Motor neuron (in vitro differentiated cells): Measurements from ENCODE around the gene SCN4B. TPM values are rescaled to one million over a fixed set of nuclear protein-coding genes. Genes with fewer than 3 reads are reported as not detected.

Experiments
- ATAC-seq, 8 experiments: fragments of 200-7000 bp; cut with Tn5 transposase; replicated peaks in 6 of 8; 2 replicates each; pipeline ENCODE4 v1.8.0; 2021; ENCODE audit warnings: mild to moderate bottlenecking in 8 of 8, moderate library complexity in 8 of 8
- H3K27ac ChIP-seq, 2 donors: fragments of 250-450 bp; sonication (Bioruptor Pico); 2 replicates each; pipeline ENCODE4 v1.9.0; 2021; ENCODE audit warnings: antibody characterized with exemption in 2 of 2, mild to moderate bottlenecking in 2 of 2, moderate library complexity in 1 of 2
- H3K4me1 ChIP-seq, 2 donors: fragments of 250-450 bp; sonication (Bioruptor Pico); replicated peaks in 1 of 2; 2 replicates each; pipeline ENCODE4 v1.6.1; 2021; ENCODE audit warnings: antibody characterized with exemption in 2 of 2, mild to moderate bottlenecking in 2 of 2, moderate library complexity in 1 of 2
- H3K4me3 ChIP-seq, 5 donors: fragments of 250-450 bp; sonication (Bioruptor Pico); 2 replicates each; pipeline ENCODE4 v1.9.0; 2021; ENCODE audit warnings: antibody characterized with exemption in 5 of 5, mild to moderate bottlenecking in 5 of 5, moderate library complexity in 4 of 5
- WGBS, 10 experiments: fragments of 450-650 bp; shearing (Covaris generic); methylation state at CpG; one replicate each; pipeline ENCODE4 v1.0.0; 2022; 5-methylcytosine and 5-hydroxymethylcytosine counted together
- in situ Hi-C, 9 experiments: fragments of 400-800 bp; cut with MboI; loops; one replicate each; pipeline ENCODE4 v1.15.0; 2021; ENCODE audit warnings: low sequenced_read_pairs in 9 of 9, low pct_unique_long_range_greater_than_20kb in 2 of 9; ENCODE audit not compliant: unreplicated experiment in 9 of 9
- total RNA-seq, 8 experiments: library from RNA; unstranded; fragments of 300-600 nt; gene quantifications; 2 replicates each; pipeline versions ENCODE4 v1.2.3 to v1.2.4, GENCODE V29; 2022

The SCN4B gene
- total RNA-seq, 8 experiments from 2014 or later: 0.37 to 8.6 (median 0.93) TPM

DNA sequence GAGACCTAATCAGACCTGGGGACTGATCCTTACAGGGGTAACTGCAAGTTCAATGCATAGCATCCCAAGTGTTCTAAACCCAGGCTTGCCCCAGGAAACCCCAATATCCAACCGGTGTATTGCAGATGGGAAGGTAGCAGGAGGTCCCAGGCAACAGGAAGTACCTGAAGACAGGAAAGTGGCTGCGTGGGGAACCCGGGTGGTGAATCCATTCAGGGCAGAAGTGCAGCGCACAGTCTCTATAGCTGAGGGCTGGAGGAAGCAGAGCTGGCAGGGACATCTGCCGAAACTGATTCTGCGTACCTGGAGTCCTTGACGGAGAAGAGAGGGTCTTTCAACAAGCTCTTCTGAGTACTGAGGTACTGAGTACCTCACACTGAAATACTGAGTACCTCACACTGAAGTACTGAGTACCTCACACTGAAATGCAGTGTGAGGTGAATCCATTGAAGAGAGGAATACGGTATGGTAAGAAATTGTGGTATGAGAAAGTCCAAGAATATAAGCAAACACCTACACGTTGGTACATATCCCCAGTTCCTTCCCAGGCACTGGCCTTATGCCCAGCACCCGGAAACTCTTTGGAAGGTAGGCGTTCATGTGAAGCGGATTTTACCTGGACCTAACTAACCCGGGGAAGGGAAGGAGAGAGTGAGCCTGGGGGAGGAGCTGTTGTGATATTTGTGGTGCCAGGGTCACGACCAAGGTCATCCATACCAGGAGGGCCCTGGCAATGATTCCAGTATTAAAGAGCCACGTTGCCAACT is 20.1 kb downstream of the SCN4B start:
- 37 to 91% (median 70%) methylated on average over 2 to 12 of the region's 15 CpGs; no CpG with 5 or more reads in 2 of the 10 experiments for WGBS, 10 experiments
- ATAC-seq: no peak
- in situ Hi-C loops: no loop called here
- no peaks in the 10 kb centered on the region for H3K4me1 ChIP-seq
- H3K27ac ChIP-seq: no peak overlapping the region
- no peak overlapping the region for H3K4me3 ChIP-seq

DNA sequence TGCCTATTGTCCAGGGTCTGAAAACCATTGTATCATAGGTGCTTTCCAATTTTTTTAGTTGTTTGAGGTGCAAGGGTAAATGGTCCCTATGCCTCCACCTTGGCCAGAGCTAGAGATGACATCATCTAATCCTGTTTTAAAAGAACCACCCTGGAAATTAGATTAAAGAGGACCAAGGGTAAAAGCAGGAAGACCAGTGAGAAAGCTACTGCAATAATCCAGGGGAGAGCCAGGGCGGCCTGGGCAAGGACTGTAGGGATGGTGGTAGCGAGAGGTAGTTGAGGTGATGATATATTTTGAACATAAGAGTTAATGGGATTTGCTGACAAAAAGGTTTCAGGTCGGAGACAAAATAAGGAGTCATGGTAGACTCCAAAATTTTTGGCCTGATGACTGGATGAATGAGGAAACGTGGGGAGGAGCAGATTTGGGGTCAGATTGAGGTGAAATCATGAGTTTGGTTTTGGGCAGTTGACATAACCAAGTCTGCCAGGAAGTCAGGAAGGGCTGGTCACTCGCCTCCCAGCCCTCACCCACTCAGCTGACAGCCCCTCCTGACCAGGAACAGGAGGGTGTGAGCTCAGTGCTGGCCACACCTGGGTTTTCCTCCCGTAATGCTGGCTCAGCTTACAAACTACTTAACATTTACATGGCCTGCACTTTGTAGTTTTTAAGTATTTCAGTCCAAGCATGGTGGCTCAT is 23.0 kb downstream of the SCN4B start:
- WGBS, 10 experiments: 7 to 79% (median 47%) methylated on average over 2 to 5 of the region's 6 CpGs; no CpG with 5 or more reads in 2 of the 10 experiments
- in situ Hi-C loops: no loop called here
- peak in 3 of 8 experiments; percentile 47 to 87 (median 84) for ATAC-seq
- H3K4me3 ChIP-seq: no peak overlapping the region
- no peak overlapping the region for H3K27ac ChIP-seq
- H3K4me1 ChIP-seq: peaks cover 0 to 4% of the 10 kb centered on the region in 2 donors

DNA sequence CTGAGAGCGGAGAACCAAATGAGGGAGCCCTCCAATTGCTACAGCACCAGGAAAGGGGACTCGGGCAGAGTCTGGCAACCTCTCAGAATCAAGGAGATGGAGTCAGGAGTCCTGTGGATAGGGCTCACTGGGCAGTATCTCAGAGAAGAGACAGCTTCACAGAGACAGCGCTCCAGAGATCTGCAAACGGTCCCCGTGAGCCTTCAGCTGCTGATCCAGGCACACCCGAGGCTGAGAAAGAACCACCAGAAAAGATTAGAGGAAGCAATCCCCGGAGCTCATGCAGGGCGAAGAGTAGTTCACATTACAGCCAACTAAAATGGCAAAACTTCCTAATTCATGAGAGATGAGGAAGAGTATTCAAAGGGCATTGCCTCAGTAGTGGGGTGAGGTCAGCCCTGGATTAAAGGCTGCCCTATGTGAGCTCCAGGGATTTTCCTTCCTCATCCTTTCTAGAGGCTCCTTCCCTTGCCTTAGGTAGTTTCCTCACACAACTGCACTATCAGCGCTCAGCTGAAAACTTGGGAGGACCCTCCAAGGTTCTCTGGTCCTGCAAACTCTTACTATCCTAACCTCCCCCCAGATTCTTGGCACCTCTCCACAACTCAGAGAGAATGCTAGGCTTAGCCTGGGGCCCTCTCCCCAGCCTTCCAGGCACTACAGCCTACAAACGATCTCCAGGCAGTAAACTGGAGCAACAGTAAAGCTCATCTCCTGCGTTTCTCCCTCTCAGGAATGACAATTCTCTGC is 23.7 kb downstream of the SCN4B start:
- no peak overlapping the region for H3K27ac ChIP-seq
- 10 to 100% (median 64%) methylated on average over 1 to 9 of the region's 11 CpGs for WGBS, 10 experiments
- H3K4me3 ChIP-seq: no peak overlapping the region
- peak in 3 of 8 experiments; percentile 26 to 57 (median 32) for ATAC-seq
- in situ Hi-C loops: no loop called here
- peaks cover 0 to 6% of the 10 kb centered on the region in 2 donors for H3K4me1 ChIP-seq

DNA sequence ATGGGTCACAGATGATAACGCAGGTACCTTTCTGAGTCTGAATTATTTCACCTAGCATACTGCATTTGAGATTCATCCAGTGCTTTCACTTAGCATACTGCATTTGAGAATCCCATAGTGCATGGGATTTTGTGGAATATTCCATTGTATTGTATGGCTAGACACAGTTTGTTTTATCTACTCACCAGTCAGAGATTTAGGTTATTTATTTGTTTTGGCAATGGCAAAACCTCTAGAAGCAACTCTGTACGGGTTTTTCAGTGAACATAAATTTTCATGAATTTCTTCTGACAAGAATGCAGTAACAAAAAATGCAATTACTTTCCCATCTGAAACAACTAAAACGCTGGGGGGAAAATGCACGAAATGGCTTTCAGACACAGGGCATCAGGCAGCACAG is 24.3 kb downstream of the SCN4B start:
- ATAC-seq: no peak
- in situ Hi-C loops: no loop called here
- Histone ChIP-seq H3K27ac (no peak overlapping the region), H3K4me3 (no peak overlapping the region), H3K4me1 (peaks cover 0 to 6% of the 10 kb centered on the region in 2 donors)
- 4 to 94% (median 56%) methylated on average over 1 to 4 of the region's 4 CpGs for WGBS, 10 experiments

DNA sequence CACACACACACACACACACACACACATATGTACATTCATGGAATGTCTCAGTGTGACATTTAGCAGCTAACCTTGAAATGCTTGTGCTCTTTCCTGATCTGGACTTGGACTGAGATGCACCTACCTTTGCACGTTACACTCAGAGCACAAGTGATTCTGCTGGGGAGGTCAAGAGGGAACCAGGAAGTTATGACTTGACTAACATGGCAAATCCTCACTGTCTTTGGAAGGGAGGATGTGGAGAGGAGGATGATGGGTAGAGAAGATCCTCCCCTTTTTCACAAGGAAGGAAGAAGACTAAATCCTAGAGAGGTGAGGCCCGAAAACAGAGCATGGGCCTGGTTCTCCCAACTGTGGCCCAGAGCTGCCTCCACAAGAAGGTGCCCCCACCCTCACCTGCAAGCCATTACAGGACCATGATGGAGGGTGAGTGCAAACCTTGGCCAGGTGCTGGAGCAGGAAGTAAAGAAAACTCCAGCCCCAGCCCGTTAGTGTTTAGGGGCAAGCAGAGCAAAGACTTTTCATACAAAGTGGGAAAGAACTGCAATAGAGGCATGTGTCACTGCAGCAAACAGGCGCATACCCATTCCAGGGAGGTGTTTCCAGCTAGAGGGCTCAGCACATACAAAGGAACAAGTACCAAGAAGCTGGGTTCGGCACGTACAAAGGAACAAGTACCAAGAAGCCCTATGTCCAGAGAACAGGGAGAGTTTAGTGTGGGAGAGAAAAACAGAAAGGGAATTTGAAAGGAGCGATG is 26.4 kb downstream of the SCN4B start:
- in situ Hi-C loops: no loop called here
- ATAC-seq: peak in 5 of 8 experiments; percentile 26 to 42 (median 37)
- 40 to 100% (median 68%) methylated on average over 1 to 5 of the region's 7 CpGs for WGBS, 10 experiments
- Histone ChIP-seq H3K27ac (no peak overlapping the region), H3K4me1 (peaks cover 0 to 6% of the 10 kb centered on the region in 2 donors), H3K4me3 (no peak overlapping the region)

DNA sequence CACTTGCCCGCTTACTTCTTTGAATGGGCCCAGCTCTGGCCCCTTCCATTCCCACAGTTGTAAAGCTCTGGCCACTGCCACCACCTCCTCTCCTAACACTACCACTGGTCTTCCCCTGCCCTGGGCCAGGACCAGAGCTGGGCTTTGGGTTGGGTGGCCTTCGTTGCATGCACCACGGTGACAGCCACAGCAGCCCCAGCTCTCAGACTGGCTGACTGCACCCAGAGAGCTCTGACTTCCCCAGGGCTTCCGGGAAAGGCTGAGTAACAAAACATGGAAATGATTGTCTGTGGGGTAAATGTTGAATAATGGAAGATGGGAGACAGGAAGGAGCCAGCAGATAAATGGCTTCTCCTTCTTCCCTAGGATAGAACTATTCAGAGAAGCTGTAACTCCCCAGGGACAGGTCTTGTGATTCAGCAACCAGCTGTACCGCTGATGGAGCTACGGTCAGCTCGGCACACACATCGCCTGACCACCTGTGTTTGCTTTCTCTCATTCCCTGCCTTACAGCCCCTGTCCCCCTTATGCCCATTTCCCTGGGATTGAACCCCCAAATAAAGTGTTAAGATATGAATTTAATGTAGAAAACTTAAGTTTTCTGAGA is 27.6 kb downstream of the SCN4B start:
- in situ Hi-C loops: no loop called here

DNA sequence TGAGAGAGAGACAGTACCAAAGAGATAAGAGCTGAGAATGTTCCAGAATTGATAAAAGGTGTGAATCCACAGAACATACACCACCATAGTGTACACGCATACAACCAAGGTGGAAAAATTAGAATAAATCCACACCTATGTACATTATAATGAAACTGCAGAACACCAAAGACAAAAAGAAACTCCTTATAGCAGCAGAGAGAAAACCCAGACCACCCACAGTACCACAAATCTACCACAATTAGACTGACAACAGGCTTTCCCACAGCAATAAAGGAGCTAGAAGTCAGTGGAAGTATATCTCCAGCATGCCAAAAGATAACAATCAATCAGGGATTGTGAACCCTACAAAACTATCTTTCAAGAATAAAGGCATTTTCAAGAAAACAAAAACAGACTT is 31.8 kb downstream of the SCN4B start:
- Histone ChIP-seq H3K4me1 (peaks cover 0 to 6% of the 10 kb centered on the region in 2 donors), H3K4me3 (no peak overlapping the region), H3K27ac (no peak overlapping the region)
- in situ Hi-C loops: no loop called here
- 67 to 100% (median 92%) methylated on average over 1 of the region's 1 CpG; no CpG with 5 or more reads in 2 of the 10 experiments for WGBS, 10 experiments
- no peak for ATAC-seq

More for the DNA sequence above, 27.6 kb downstream of the SCN4B start:
- peak in 5 of 8 experiments; percentile 83 to 96 (median 95) for ATAC-seq
- Histone ChIP-seq H3K4me3 (no peak overlapping the region), H3K27ac (peak overlapping the region in 1 of 2 donors; percentile 32), H3K4me1 (peaks cover 0 to 6% of the 10 kb centered on the region in 2 donors)
- 43 to 100% (median 83%) methylated on average over 1 to 5 of the region's 8 CpGs; no CpG with 5 or more reads in 3 of the 10 experiments for WGBS, 10 experiments

DNA sequence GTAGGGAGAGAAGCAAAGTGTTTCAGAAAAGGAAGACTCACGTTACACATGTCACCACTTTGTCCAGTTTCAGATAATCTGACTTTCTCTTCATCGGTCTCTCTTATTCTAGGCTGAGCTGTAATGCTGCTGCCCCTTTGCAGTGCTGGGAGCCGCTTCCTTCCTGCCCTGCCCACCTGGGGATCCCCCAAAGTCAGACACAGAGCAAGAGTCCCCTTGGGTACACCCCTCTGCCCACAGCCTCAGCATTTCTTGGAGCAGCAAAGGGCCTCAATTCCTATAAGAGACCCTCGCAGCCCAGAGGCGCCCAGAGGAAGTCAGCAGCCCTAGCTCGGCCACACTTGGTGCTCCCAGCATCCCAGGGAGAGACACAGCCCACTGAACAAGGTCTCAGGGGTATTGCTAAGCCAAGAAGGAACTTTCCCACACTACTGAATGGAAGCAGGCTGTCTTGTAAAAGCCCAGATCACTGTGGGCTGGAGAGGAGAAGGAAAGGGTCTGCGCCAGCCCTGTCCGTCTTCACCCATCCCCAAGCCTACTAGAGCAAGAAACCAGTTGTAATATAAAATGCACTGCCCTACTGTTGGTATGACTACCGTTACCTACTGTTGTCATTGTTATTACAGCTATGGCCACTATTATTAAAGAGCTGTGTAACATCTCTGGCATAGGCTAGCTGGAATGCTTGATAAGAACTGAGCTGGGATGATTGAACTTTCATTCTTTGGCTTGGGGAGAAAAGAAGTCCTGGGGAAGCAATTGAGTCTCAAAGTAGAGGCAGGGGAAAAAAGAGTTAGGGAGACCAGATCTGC is 34.6 kb downstream of the SCN4B start:
- Histone ChIP-seq H3K4me1 (no peaks in the 10 kb centered on the region), H3K27ac (no peak overlapping the region), H3K4me3 (no peak overlapping the region)
- 20 to 100% (median 70%) methylated on average over 1 to 6 of the region's 9 CpGs; no CpG with 5 or more reads in 2 of the 10 experiments for WGBS, 10 experiments
- in situ Hi-C loops: no loop called here
- ATAC-seq: no peak

DNA sequence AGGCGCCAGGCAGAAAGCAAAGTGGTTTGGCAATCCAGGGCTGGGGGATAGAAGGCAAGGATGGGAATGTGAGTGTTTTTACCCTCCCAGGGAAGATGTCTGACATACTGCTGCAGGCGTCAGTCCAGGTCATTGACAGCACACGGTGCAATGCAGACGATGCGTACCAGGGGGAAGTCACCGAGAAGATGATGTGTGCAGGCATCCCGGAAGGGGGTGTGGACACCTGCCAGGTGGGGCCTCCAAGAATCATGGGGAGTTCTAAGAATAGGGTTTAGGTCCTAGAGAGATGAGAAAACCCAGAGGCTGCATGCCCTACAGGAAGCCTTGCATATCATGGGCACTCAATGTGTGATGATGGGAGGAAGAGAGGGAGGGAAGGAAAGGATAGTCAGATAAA is 37.6 kb downstream of the SCN4B start:
- in situ Hi-C loops: no loop called here
- H3K4me1 ChIP-seq: no peaks in the 10 kb centered on the region
- ATAC-seq: no peak
- no peak overlapping the region for H3K4me3 ChIP-seq
- WGBS, 10 experiments: 0 to 97% (median 88%) methylated on average over 1 to 6 of the region's 7 CpGs; no CpG with 5 or more reads in 1 of the 10 experiments
- no peak overlapping the region for H3K27ac ChIP-seq

DNA sequence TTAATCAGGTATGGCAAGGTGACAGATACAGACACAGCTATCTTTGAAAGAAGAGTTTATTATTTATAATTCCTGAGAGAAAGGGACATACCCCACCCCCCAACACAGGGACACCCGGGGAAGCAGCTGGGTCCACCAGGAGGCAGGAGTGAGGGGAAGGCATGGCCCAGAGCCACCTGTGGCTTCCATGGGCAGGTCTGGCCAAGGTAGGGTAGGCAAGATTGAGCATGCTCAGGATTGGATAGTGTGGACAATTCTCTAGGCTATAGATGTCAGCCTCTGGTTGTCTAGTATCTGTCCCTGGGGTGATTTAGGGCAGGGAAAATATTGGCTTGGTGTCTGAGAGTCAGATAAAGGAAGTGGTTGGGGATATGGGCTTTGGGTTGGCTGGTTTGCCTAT is 38.4 kb downstream of the SCN4B start:
- Histone ChIP-seq H3K4me1 (no peaks in the 10 kb centered on the region), H3K4me3 (no peak overlapping the region), H3K27ac (no peak overlapping the region)
- ATAC-seq: no peak
- in situ Hi-C loops: no loop called here
- 0 to 71% (median 59%) methylated on average over 1 of the region's 1 CpG; no CpG with 5 or more reads in 6 of the 10 experiments for WGBS, 10 experiments

DNA sequence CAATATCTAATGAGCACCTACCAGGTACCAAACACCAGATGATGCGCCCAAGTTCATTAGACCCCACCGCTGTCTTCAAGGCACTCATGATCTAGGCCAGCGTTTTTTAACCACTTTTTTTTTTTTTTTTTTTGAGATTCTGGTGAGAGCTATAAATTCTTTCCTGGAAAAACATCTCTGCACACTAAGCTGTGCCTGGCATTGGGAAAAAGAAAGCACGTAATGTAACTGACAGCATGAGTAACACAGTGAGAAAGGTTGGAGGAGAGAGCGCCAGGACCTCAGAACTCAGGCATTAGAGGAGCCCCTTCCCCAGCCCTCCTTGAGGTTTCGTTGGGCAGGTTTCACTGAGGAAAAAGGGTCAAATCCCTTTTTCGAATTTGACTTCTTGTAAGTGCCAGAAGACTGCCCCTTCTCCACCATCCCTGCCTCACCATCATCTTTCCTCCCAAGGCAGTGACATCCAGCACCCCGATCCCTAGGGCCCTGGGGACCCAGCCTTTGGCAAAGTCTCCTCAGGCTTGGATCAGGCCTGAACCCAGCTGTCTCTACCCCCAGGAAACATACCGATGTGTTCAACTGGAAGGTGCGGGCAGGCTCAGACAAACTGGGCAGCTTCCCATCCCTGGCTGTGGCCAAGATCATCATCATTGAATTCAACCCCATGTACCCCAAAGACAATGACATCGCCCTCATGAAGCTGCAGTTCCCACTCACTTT is 39.8 kb downstream of the SCN4B start:
- Histone ChIP-seq H3K27ac (no peak overlapping the region), H3K4me3 (no peak overlapping the region), H3K4me1 (no peaks in the 10 kb centered on the region)
- in situ Hi-C loops: no loop called here
- ATAC-seq: no peak
- 34 to 90% (median 68%) methylated on average over 1 to 7 of the region's 11 CpGs; no CpG with 5 or more reads in 1 of the 10 experiments for WGBS, 10 experiments
